Adrenal gland (tissue), 12 donors: ENCODE data around the gene FEZF1. TPM values are rescaled to one million over a fixed set of nuclear protein-coding genes. Genes with fewer than 3 reads are reported as not detected.

Experiments used
- DNase-seq, 7 donors: peaks; one replicate each; pipeline ENCODE4 v3.0.0-alpha.2; 2019 to 2020
- H3K27ac ChIP-seq, 5 donors: fragments of 200-600 bp; sonication (generic) in 4 of 5; 1 replicate in 3 of 5; 2 replicates in 2 of 5; pipeline versions ENCODE4 v1.5.1 to v1.8.0; 2016 to 2020; ENCODE audit warnings: mild to moderate bottlenecking in 1 of 5
- H3K27me3 ChIP-seq: fragments of 200-600 bp; 2 replicates; pipeline ENCODE4 v1.8.0; 2021
- H3K36me3 ChIP-seq, 2 donors: fragments of 200-600 bp; replicated peaks in 1 of 2; 1 replicate in 1 of 2; 2 replicates in 1 of 2; pipeline versions ENCODE4 v1.5.1 to v1.8.0; 2018 to 2022
- H3K4me1 ChIP-seq, 2 donors: fragments of 200-600 bp; replicated peaks in 1 of 2; 1 replicate in 1 of 2; 2 replicates in 1 of 2; pipeline versions ENCODE4 v1.5.1 to v1.8.0; 2018 to 2021
- H3K4me3 ChIP-seq, 4 donors: fragments of 200-600 bp; sonication (generic) in 3 of 4; one replicate each; pipeline ENCODE4 v1.5.1; 2016 to 2018
- H3K9me3 ChIP-seq, 3 donors: fragments of 200-600 bp; sonication (generic) in 1 of 3; replicated peaks in 1 of 3; 1 replicate in 2 of 3; 2 replicates in 1 of 3; pipeline versions ENCODE4 v1.5.1 to v1.8.0; 2016 to 2021
- CTCF ChIP-seq, 6 experiments: fragments of 450-650 bp in 4 of 6; fragments of 200-600 bp in 2 of 6; sonication (generic) in 1 of 6; IDR thresholded peaks; 1 replicate in 5 of 6; 2 replicates in 1 of 6; pipeline versions ENCODE4 v1.5.1 to v1.8.0; 2016 to 2021; ENCODE audit warnings: antibody characterized with exemption in 6 of 6, mild to moderate bottlenecking in 2 of 6, moderate library complexity in 1 of 6
- POLR2A ChIP-seq, 2 donors: fragments of 450-650 bp; IDR thresholded peaks; one replicate each; pipeline ENCODE4 v1.6.1; 2017; ENCODE audit warnings: antibody characterized with exemption in 2 of 2, mild to moderate bottlenecking in 2 of 2, moderate library complexity in 1 of 2
- WGBS, 4 donors: extraction: QIAGEN DNeasy Blood & Tissue Kit in 2 of 4; methylation state at CpG; one replicate each; pipeline versions ENCODE4 v1.1.5 to v1.1.7; 2013 to 2017; 5-methylcytosine and 5-hydroxymethylcytosine counted together
- intact Hi-C, 2 donors: fragments of 100-400 bp; cut with DNase I; formaldehyde crosslinking; loops; one replicate each; pipeline versions ENCODE4 v1.14.1 to v1.15.0; 2022 to 2023
- polyA plus RNA-seq, 3 donors: library from polyadenylated mRNA; stranded (reverse); fragments of 200-250 nt in 2 of 3; fragments of 350-450 nt in 1 of 3; fragmentation: Illumina TruSeq in 1 of 3; extraction: RNeasy Lipid Tissue Mini Kit (QIAGEN cat#74804) in 1 of 3; gene quantifications; one replicate each; pipeline ENCODE4 v1.2.3, GENCODE V29; 2013 to 2014
- total RNA-seq, 9 donors: library from RNA; depleted of rRNA in 4 of 9; stranded (reverse); fragments of >200 nt in 4 of 9; fragments of 120-200 nt in 1 of 9; fragmentation: NEBNext Ultra II Directional in 1 of 9; extraction: Animal tissue kit (Norgen Biotek cat#: 25700) in 1 of 9; gene quantifications; one replicate each; pipeline versions ENCODE4 v1.1.0 to v1.2.4, GENCODE V29; 2013 to 2023
- donor health status: healthy with polysubstance abuse.
- donor health status: Bipolar disorder and iron deficiency.
- donor health status: DM: yes; HTN: yes; CAD: no.
- donor health status: DM: no; HTN: no; CAD: no.
- donor health status: DM: no; HTN: no; CAD: no.
- donor health status: DM: yes; HTN: yes; CAD: no.

FEZF1 gene
- total and polyA plus RNA-seq, 12 donors, result 0.14 TPM; not detected in 11

- no peaks in the 10 kb centered on the region for H3K9me3 ChIP-seq
- peaks cover 0 to 11% of the 10 kb centered on the region in 2 donors for H3K4me1 ChIP-seq
- TF ChIP-seq CTCF (IDR thresholded peaks at IDR 0.05) (no peak), POLR2A (IDR thresholded peaks at IDR 0.05) (no peak)
- DNase-seq, result no peak
- H3K27me3 ChIP-seq, result peaks cover 63% of the 10 kb centered on the region
- intact Hi-C loops, result no loop called here
- H3K36me3 ChIP-seq, result no peaks in the 10 kb centered on the region
- 9 to 14% (median 10%) methylated on average over 21 to 25 of the region's 25 CpGs for WGBS, 4 donors
- H3K4me3 ChIP-seq, result no peak overlapping the region
- H3K27ac ChIP-seq, result no peak overlapping the region
Observed at GRCh38 chr7:122315507-122316466, 11.2 kb upstream of the FEZF1 start.

- 27 to 42% (median 32%) methylated on average over 4 of the region's 4 CpGs for WGBS, 4 donors
Observed at GRCh38 chr7:122314284-122314683, 9.7 kb upstream of the FEZF1 start.

GRCh38 chr7:122312789-122313188, 8.2 kb upstream of the FEZF1 start:
- intact Hi-C loops, result no loop called here
- Histone ChIP-seq H3K27ac (no peak overlapping the region), H3K4me1 (peaks cover 8 to 19% of the 10 kb centered on the region in 2 donors), H3K36me3 (no peaks in the 10 kb centered on the region), H3K4me3 (no peak overlapping the region), H3K9me3 (no peaks in the 10 kb centered on the region), H3K27me3 (peaks cover 93% of the 10 kb centered on the region)
- no peak for TF ChIP-seq POLR2A (IDR thresholded peaks at IDR 0.05)
- WGBS, 4 donors, result 17 to 43% (median 29%) methylated on average over 3 of the region's 3 CpGs
- no peak for DNase-seq

More at GRCh38 chr7:122314284-122314683, 9.7 kb upstream of the FEZF1 start:
- intact Hi-C loops, result no loop called here
- no peak for DNase-seq
- no peak overlapping the region for H3K27ac ChIP-seq
- H3K4me1 ChIP-seq, result peaks cover 8 to 19% of the 10 kb centered on the region in 2 donors
- H3K4me3 ChIP-seq, result no peak overlapping the region
- TF ChIP-seq CTCF (IDR thresholded peaks at IDR 0.05), result no peak
- TF ChIP-seq POLR2A (IDR thresholded peaks at IDR 0.05), result no peak
- peaks cover 79% of the 10 kb centered on the region for H3K27me3 ChIP-seq
- H3K36me3 ChIP-seq, result no peaks in the 10 kb centered on the region
- no peaks in the 10 kb centered on the region for H3K9me3 ChIP-seq

GRCh38 chr7:122311734-122312450, 7.3 kb upstream of the FEZF1 start:
- 16 to 20% (median 17%) methylated on average over 33 to 34 of the region's 34 CpGs for WGBS, 4 donors
- H3K4me3 ChIP-seq, result no peak overlapping the region

More at GRCh38 chr7:122311734-122312450, 7.3 kb upstream of the FEZF1 start:
- no peaks in the 10 kb centered on the region for H3K9me3 ChIP-seq
- TF ChIP-seq CTCF (IDR thresholded peaks at IDR 0.05) (no peak), POLR2A (IDR thresholded peaks at IDR 0.05) (no peak)
- no peak for DNase-seq
- no peaks in the 10 kb centered on the region for H3K36me3 ChIP-seq
- H3K27ac ChIP-seq, result no peak overlapping the region
- H3K4me1 ChIP-seq, result peaks cover 8 to 15% of the 10 kb centered on the region in 2 donors
- intact Hi-C loops, result no loop called here
- H3K27me3 ChIP-seq, result peaks cover 100% of the 10 kb centered on the region
